HepG2 (cell line): ENCODE measurements around the gene VPS13D. TPM values are rescaled to one million over a fixed set of nuclear protein-coding genes. Genes with fewer than 3 reads are reported as not detected.
A peak's percentile ranks its signal among the peaks of the same experiment; 100 is the strongest.

Experiments
- ATAC-seq: fragments of 200-7000 bp; cut with Tn5 transposase; 3 replicates; pipeline ENCODE4 v1.9.1; 2020; ENCODE audit warnings: mild to moderate bottlenecking, moderate library complexity
- BruUV-seq: library from RNA; stranded (reverse); fragments of 400-500 nt; replicated peaks from 2 replicates; lab custom pipeline; 2021; lab: Mats Ljungman, UMichigan
- CTCF ChIA-PET: fragments of 300-600 bp; formaldehyde crosslinking; extraction: SDS; loops from one replicate; lab custom pipeline; 2021; ENCODE audit warnings: low total read pairs, inconsistent platforms, low intra/inter-chr PET ratio; lab: Yijun Ruan, JAX
- POLR2A ChIA-PET: fragments of 350-600 bp; sonication (Branson Sonifier 250); formaldehyde crosslinking; loops from one replicate; lab custom pipeline; 2020; ENCODE audit warnings: antibody characterized with exemption, inconsistent platforms; lab: Yijun Ruan, JAX
- DNase-seq: peaks from one replicate; pipeline ENCODE4 v3.0.0-alpha.2; 2015; ENCODE audit warnings: low spot score
- FAIRE-seq: peaks from 3 replicates; lab custom pipeline; 2011; peaks lifted over from hg19 to GRCh38; lab: Jason Lieb, UNC
- H2AFZ ChIP-seq: one replicate; pipeline ENCODE4 v1.6.1; 2011; ENCODE audit warnings: low read length, inconsistent platforms
- H3K27ac ChIP-seq: fragments of 300-600 bp; 3 replicates; pipeline ENCODE4 v1.8.0; 2011; ENCODE audit warnings: mixed run types, mild to moderate bottlenecking, mixed read lengths, low read length, inconsistent platforms; ENCODE audit not compliant: insufficient read depth; ENCODE audit errors: extremely low read length
- H3K27me3 ChIP-seq, 2 experiments: fragments of 200-600 bp in 1 of 2; 2 replicates in 1 of 2; 3 replicates in 1 of 2; pipeline versions ENCODE4 v1.6.0 to v1.8.0; 2011; ENCODE audit warnings: low read length in 2 of 2, mild to moderate bottlenecking in 2 of 2, moderate library complexity in 2 of 2, inconsistent platforms in 1 of 2; ENCODE audit not compliant: insufficient read depth in 2 of 2, control insufficient read depth in 1 of 2
- H3K36me3 ChIP-seq, 2 experiments: fragments of 200-600 bp in 1 of 2; replicated peaks in 1 of 2; 2 replicates in 1 of 2; 3 replicates in 1 of 2; pipeline versions ENCODE4 v1.5.1 to v1.8.0; 2011; ENCODE audit warnings: low read length in 2 of 2, inconsistent platforms in 1 of 2; ENCODE audit not compliant: insufficient read depth in 2 of 2, control insufficient read depth in 1 of 2
- H3K4me1 ChIP-seq: 2 replicates; pipeline ENCODE4 v1.5.1; 2012; ENCODE audit warnings: low read length, inconsistent platforms; ENCODE audit not compliant: insufficient read depth
- H3K4me2 ChIP-seq: 2 replicates; pipeline ENCODE4 v1.6.0; 2011; ENCODE audit warnings: low read depth, low read length, inconsistent platforms
- H3K4me3 ChIP-seq, 3 experiments: fragments of 200-600 bp in 1 of 3; sonication (generic), shearing (Covaris generic) in 1 of 3; replicated peaks in 1 of 3; 2 replicates each; pipeline ENCODE4 v1.5.1; 2011 to 2016; ENCODE audit warnings: low read length in 3 of 3, inconsistent platforms in 2 of 3, low read depth in 2 of 3, mild to moderate bottlenecking in 2 of 3, control low read depth in 1 of 3, mixed read lengths in 1 of 3; ENCODE audit not compliant: insufficient read depth in 1 of 3
- H3K79me2 ChIP-seq: one replicate; pipeline ENCODE4 v1.6.1; 2011; ENCODE audit warnings: low read length, inconsistent platforms; ENCODE audit not compliant: insufficient read depth
- H3K9ac ChIP-seq: 2 replicates; pipeline ENCODE4 v1.6.0; 2011; ENCODE audit warnings: mild to moderate bottlenecking, low read depth, low read length, inconsistent platforms; ENCODE audit not compliant: insufficient read depth
- H3K9me3 ChIP-seq: 2 replicates; pipeline ENCODE4 v1.5.1; 2012; ENCODE audit warnings: mild to moderate bottlenecking, low read length
- H4K20me1 ChIP-seq: 2 replicates; pipeline ENCODE4 v1.6.0; 2011; ENCODE audit warnings: inconsistent platforms, mild to moderate bottlenecking, low read length, moderate library complexity; ENCODE audit not compliant: insufficient read depth
- ARID3A ChIP-seq: IDR thresholded peaks from 2 replicates; pipeline ENCODE4 v1.6.1; 2012; ENCODE audit warnings: low read depth, low read length, improper control_type of control experiment
- ETV5 ChIP-seq: IDR thresholded peaks from 2 replicates; pipeline ENCODE4 v1.6.1; 2018; ENCODE audit warnings: missing biosample characterization, missing genetic modification reagents, inconsistent platforms, borderline replicate concordance
- GABPA ChIP-seq, 2 experiments: IDR thresholded peaks; 2 replicates each; pipeline ENCODE4 v1.6.1; 2011 to 2016; ENCODE audit warnings: low read depth in 2 of 2, low read length in 1 of 2, missing biosample characterization in 1 of 2, missing genetic modification characterization in 1 of 2
- GATA4 ChIP-seq: sonication (generic); IDR thresholded peaks from 2 replicates; pipeline ENCODE4 v1.6.1; 2016; ENCODE audit warnings: antibody characterized with exemption, low read depth, borderline replicate concordance
- RCOR2 ChIP-seq: IDR thresholded peaks from 2 replicates; pipeline ENCODE4 v1.6.1; 2016; ENCODE audit warnings: missing biosample characterization, missing genetic modification reagents
- SALL2 ChIP-seq: sonication (generic); formaldehyde crosslinking; IDR thresholded peaks from 2 replicates; pipeline ENCODE4 v1.8.1; 2023; ENCODE audit warnings: mild to moderate bottlenecking, missing genetic modification reagents, inconsistent platforms
- SATB2 ChIP-seq: sonication (generic); formaldehyde crosslinking; IDR thresholded peaks from 2 replicates; pipeline ENCODE4 v1.5.0; 2020; ENCODE audit warnings: missing genetic modification reagents
- TCF7L2 ChIP-seq: IDR thresholded peaks from 2 replicates; pipeline ENCODE4 v1.6.1; 2011; ENCODE audit warnings: mild to moderate bottlenecking, low read depth, low read length, moderate library complexity
- TOE1 ChIP-seq: sonication (generic); formaldehyde crosslinking; IDR thresholded peaks from 2 replicates; pipeline ENCODE4 v1.4.0; 2020; ENCODE audit warnings: mild to moderate bottlenecking, missing genetic modification reagents
- ZKSCAN8 ChIP-seq: IDR thresholded peaks from 2 replicates; pipeline ENCODE4 v1.6.1; 2016; ENCODE audit warnings: borderline replicate concordance, missing genetic modification reagents, missing compliant biosample characterization
- ZNF136 ChIP-seq: sonication (generic); formaldehyde crosslinking; IDR thresholded peaks from 2 replicates; pipeline ENCODE4 v1.8.1; 2022; ENCODE audit warnings: low read depth, mild to moderate bottlenecking, moderate library complexity, missing genetic modification reagents
- ZNF232 ChIP-seq: sonication (generic); formaldehyde crosslinking; IDR thresholded peaks from 2 replicates; pipeline ENCODE4 v1.4.0; 2020; ENCODE audit warnings: missing genetic modification reagents, borderline replicate concordance
- ZNF543 ChIP-seq: sonication (generic); formaldehyde crosslinking; IDR thresholded peaks from 2 replicates; pipeline ENCODE4 v1.4.0; 2020; ENCODE audit warnings: mild to moderate bottlenecking, missing genetic modification reagents
- ZNF761 ChIP-seq: sonication (generic); formaldehyde crosslinking; conservative IDR thresholded peaks from 2 replicates; pipeline ENCODE4 v1.4.0; 2020; ENCODE audit warnings: mild to moderate bottlenecking, missing genetic modification reagents
- ZSCAN25 ChIP-seq: sonication (generic); formaldehyde crosslinking; IDR thresholded peaks from 2 replicates; pipeline ENCODE4 v1.8.0; 2022; ENCODE audit warnings: mild to moderate bottlenecking, missing genetic modification reagents
- ZSCAN9 ChIP-seq: IDR thresholded peaks from 2 replicates; pipeline ENCODE4 v1.6.1; 2016; ENCODE audit warnings: borderline replicate concordance
- WGBS: methylation state at CpG from one replicate; pipeline ENCODE4 v1.1.6; 2017; ENCODE audit warnings: low lambda C conversion rate; 5-methylcytosine and 5-hydroxymethylcytosine counted together
- in situ Hi-C: cut with HindIII; loops from 2 replicates; pipeline ENCODE4 v1.10.0; 2017; ENCODE audit warnings: low pct_unique_long_range_greater_than_20kb; ENCODE audit not compliant: extremely low pct_ligation_motif_present
- intact Hi-C: fragments of 100-400 bp; cut with micrococcal nuclease; formaldehyde crosslinking; loops from one replicate; pipeline ENCODE4 v1.10.0; 2022; ENCODE audit not compliant: unreplicated experiment
- polyA plus RNA-seq, 8 experiments: library from polyadenylated mRNA; depleted of rRNA in 3 of 8; stranded (reverse) in 7 of 8; unstranded in 1 of 8; fragments of >200 nt; fragmentation: Illumina TruSeq in 4 of 8; extraction: Trizol in 4 of 8; gene quantifications; 2 replicates each; pipeline versions ENCODE4 v1.2.1 to v1.2.3, GENCODE V29; 2011 to 2016; ENCODE audit warnings: low read depth in 4 of 8, missing spikeins in 1 of 8, mixed read lengths in 1 of 8; ENCODE audit not compliant: insufficient read depth in 1 of 8
- total RNA-seq, 5 experiments: library from RNA; depleted of rRNA; stranded (reverse); fragments of >200 nt; fragmentation: Illumina TruSeq; extraction: Trizol; gene quantifications; 2 replicates each; pipeline ENCODE4 v1.2.3, GENCODE V29; 2016; ENCODE audit warnings: low read depth in 1 of 5

The VPS13D gene
- total and polyA plus RNA-seq, 2 of the 13 experiments (the other 11 are each of a cell fraction or from before 2014, with no cell fraction given), result 8.6 to 13.9 TPM

- CTCF ChIA-PET, result no interaction called here
- WGBS, result 95% methylated on average over 9 of the region's 11 CpGs
- no peaks in the 10 kb centered on the region for H3K27me3 ChIP-seq
- intact Hi-C loops, result no loop called here
- no peak for ATAC-seq
- TF ChIP-seq ZNF761 (CRISPR knock-in tag), result peak; percentile 99
- TF ChIP-seq ZSCAN25 (CRISPR knock-in tag), result no peak
- no peak for DNase-seq
- H3K4me3 ChIP-seq, result no peak overlapping the region
- H3K27ac ChIP-seq, result no peak overlapping the region
- BruUV-seq, result no TSS peak
- no peak overlapping the region for H2AFZ ChIP-seq
- H3K9ac ChIP-seq, result no peak overlapping the region
- no peaks in the 10 kb centered on the region; a peak in 1 of 5 replicates for H3K36me3 ChIP-seq
- FAIRE-seq, result no peak
- H4K20me1 ChIP-seq, result no peaks in the 10 kb centered on the region
- H3K9me3 ChIP-seq, result peaks cover 9% of the 10 kb centered on the region; the same call in 1 of the 2 replicates
- H3K4me1 ChIP-seq, result peaks cover 60% of the 10 kb centered on the region
- no peak overlapping the region for H3K4me2 ChIP-seq
- POLR2A ChIA-PET, result no interaction called here
- in situ Hi-C loops, result no loop called here
- no peaks in the 10 kb centered on the region for H3K79me2 ChIP-seq
Measured at GRCh38 chr1:12473596-12474362, 243.9 kb downstream of the VPS13D start.

GRCh38 chr1:12475101-12475500 lies 245.3 kb downstream of the VPS13D start:
- H2AFZ ChIP-seq, result no peak overlapping the region
- peaks cover 65% of the 10 kb centered on the region for H3K4me1 ChIP-seq
- ChIA-PET CTCF (no interaction called here), POLR2A (interaction anchor here (1.3 to 6.6 kb wide), 4 partner anchors 22 to 142 kb away, joined by 4 to 72 read pairs (median 5); partner anchors contain the start of gene DHRS3)
- WGBS, result 95% methylated on average over 1 of the region's 1 CpG
- DNase-seq, result no peak
- no peak overlapping the region for H3K27ac ChIP-seq
- no peak overlapping the region for H3K9ac ChIP-seq
- H3K9me3 ChIP-seq, result peaks cover 9% of the 10 kb centered on the region; the same call in 1 of the 2 replicates
- intact Hi-C loops (loop anchor here (5.0 kb wide), 2 partner anchors 68 to 142 kb away; partner anchors contain the start of gene DHRS3), in situ Hi-C loops (loop anchor here (5.0 kb wide), 1 partner anchor 52 kb away; no protein-coding TSS in a partner anchor)
- H3K4me3 ChIP-seq, result no peak overlapping the region
- no peak for FAIRE-seq
- H3K36me3 ChIP-seq, result no peaks in the 10 kb centered on the region; a peak in 1 of 5 replicates
- H3K4me2 ChIP-seq, result no peak overlapping the region
- H3K79me2 ChIP-seq, result no peaks in the 10 kb centered on the region
- H3K27me3 ChIP-seq, result no peaks in the 10 kb centered on the region
- no peaks in the 10 kb centered on the region for H4K20me1 ChIP-seq
- ATAC-seq, result no peak
- no TSS peak for BruUV-seq
- TF ChIP-seq ETV5 (CRISPR knock-in tag), result peak; percentile 35; the same call in 1 of the 2 replicates
- TF ChIP-seq ZNF136, result no peak
- 0 out of 2 replicates have a peak, but pooled peaks have one; percentile 24 for TF ChIP-seq RCOR2
- TF ChIP-seq ZSCAN9 (CRISPR knock-in tag), result no peak
- TF ChIP-seq ZNF543 (CRISPR knock-in tag), result no peak
- TF ChIP-seq SALL2 (CRISPR knock-in tag), result no peak
- TF ChIP-seq ZNF232 (CRISPR knock-in tag), result no peak
- TF ChIP-seq GABPA (IDR thresholded peaks at IDR 0.05; ENCODE audit: low read depth, low read length), result no peak
- TF ChIP-seq GABPA (CRISPR knock-in tag; IDR thresholded peaks at IDR 0.05; ENCODE audit: low read depth), result 0 out of 2 replicates have a peak, but pooled peaks have one; percentile 20
- no peak for TF ChIP-seq TOE1 (CRISPR knock-in tag)
- 0 out of 2 replicates have a peak, but pooled peaks have one; percentile 10 for TF ChIP-seq GATA4
- no peak for TF ChIP-seq SATB2 (CRISPR knock-in tag)
- TF ChIP-seq ZKSCAN8 (CRISPR knock-in tag), result no peak
- no peak for TF ChIP-seq ARID3A
- no peak for TF ChIP-seq TCF7L2
